Upper lobe of left lung (tissue), 6 donors: ENCODE data around the gene EYS. TPM values are rescaled to one million over a fixed set of nuclear protein-coding genes. Genes with fewer than 3 reads are reported as not detected.
"Not testable (repeated sequence)": the region's sequence is repeated elsewhere in the genome, so short reads cannot be mapped to it uniquely, and the experiment has no call there.

Experiments used
- ATAC-seq, 2 donors: fragments of 200-7000 bp; cut with Tn5 transposase; one replicate each; pipeline ENCODE4 v1.9.1; 2022; ENCODE audit warnings: mild to moderate bottlenecking in 2 of 2, moderate library complexity in 2 of 2; ENCODE audit not compliant: low FRiP score in 2 of 2
- DNase-seq, 2 donors: peaks; one replicate each; pipeline ENCODE4 v3.0.0-alpha.2; 2019 to 2020
- H3K27ac ChIP-seq, 4 donors: fragments of 200-600 bp; sonication (generic); one replicate each; pipeline ENCODE4 v1.5.1; 2016 to 2019
- H3K27me3 ChIP-seq, 4 donors: fragments of 200-600 bp; sonication (generic); one replicate each; pipeline ENCODE4 v1.5.1; 2017 to 2019
- H3K36me3 ChIP-seq, 4 donors: fragments of 200-600 bp; sonication (generic); one replicate each; pipeline ENCODE4 v1.5.1; 2016 to 2019
- H3K4me1 ChIP-seq, 4 donors: fragments of 200-600 bp; sonication (generic); one replicate each; pipeline ENCODE4 v1.5.1; 2018 to 2019
- H3K4me3 ChIP-seq, 4 donors: fragments of 200-600 bp; sonication (generic); one replicate each; pipeline ENCODE4 v1.5.1; 2017 to 2019; ENCODE audit warnings: mild to moderate bottlenecking in 2 of 4, moderate library complexity in 1 of 4
- H3K9me3 ChIP-seq, 4 donors: fragments of 200-600 bp; sonication (generic); one replicate each; pipeline ENCODE4 v1.5.1; 2018 to 2019
- CTCF ChIP-seq, 6 experiments: fragments of 450-650 bp in 4 of 6; fragments of 200-600 bp in 2 of 6; sonication (generic) in 2 of 6; IDR thresholded peaks; one replicate each; pipeline ENCODE4 v1.5.1; 2016 to 2019; ENCODE audit warnings: antibody characterized with exemption in 6 of 6
- EP300 ChIP-seq, 4 donors: sonication (generic); formaldehyde crosslinking; IDR thresholded peaks; one replicate each; pipeline ENCODE4 v1.5.1; 2017; ENCODE audit warnings: antibody characterized with exemption in 4 of 4, control low read depth in 2 of 4
- POLR2A ChIP-seq, 4 donors: fragments of 450-650 bp; IDR thresholded peaks; one replicate each; pipeline ENCODE4 v1.5.1; 2016 to 2017; ENCODE audit warnings: antibody characterized with exemption in 4 of 4, mild to moderate bottlenecking in 2 of 4
- POLR2AphosphoS5 ChIP-seq, 2 donors: sonication (generic); formaldehyde crosslinking; IDR thresholded peaks; one replicate each; pipeline ENCODE4 v1.5.1; 2017; ENCODE audit warnings: antibody characterized with exemption in 2 of 2
- WGBS, 2 donors: methylation state at CpG; one replicate each; pipeline ENCODE4 v1.1.5; 2017 to 2018; 5-methylcytosine and 5-hydroxymethylcytosine counted together
- total RNA-seq, 6 donors: library from RNA; depleted of rRNA in 4 of 6; stranded (reverse); fragments of >200 nt in 4 of 6; gene quantifications; one replicate each; pipeline versions ENCODE4 v1.1.0 to v1.2.1, GENCODE V29; 2016 to 2021
- donor health status: DM: no; HTN: no; CAD: no; lungs with moderate emphysema.
- donor health status: DM: no; HTN: yes; CAD: no; lungs with severe emphysema.

EYS gene
- total RNA-seq, 6 donors from 2014 or later, result under 0.01 to 0.46 (median 0.28) TPM; not detected in 2

- H3K36me3 ChIP-seq, result no peaks in the 10 kb centered on the region
- DNase-seq, result no peak
- H3K4me1 ChIP-seq, result no peaks in the 10 kb centered on the region
- ATAC-seq, result no peak
- H3K27me3 ChIP-seq, result no peaks in the 10 kb centered on the region
- H3K27ac ChIP-seq, result no peak overlapping the region
- H3K9me3 ChIP-seq, result peaks cover 0 to 8% (median 0%) of the 10 kb centered on the region in 4 donors
- no peak for TF ChIP-seq POLR2A (IDR thresholded peaks at IDR 0.05)
- TF ChIP-seq CTCF (IDR thresholded peaks at IDR 0.05), result no peak
- no peak for TF ChIP-seq POLR2AphosphoS5 (IDR thresholded peaks at IDR 0.05)
- TF ChIP-seq EP300 (IDR thresholded peaks at IDR 0.05), result no peak
- no peak overlapping the region for H3K4me3 ChIP-seq
- 64 to 69% methylated on average over 4 of the region's 4 CpGs for WGBS, 2 donors
These were observed 1672.7 kb downstream of the EYS start for GRCh38 chr6:64034291-64034690.

- peak in 1 of 2 donors; percentile 63 for DNase-seq
- not testable (repeated sequence) for H3K9me3 ChIP-seq, H3K4me3 ChIP-seq, H3K4me1 ChIP-seq, H3K27me3 ChIP-seq, H3K36me3 ChIP-seq, H3K27ac ChIP-seq, ATAC-seq
- 96 to 100% methylated on average over 1 to 17 of the region's 21 CpGs for WGBS, 2 donors
These were observed 1675.9 kb downstream of the EYS start for GRCh38 chr6:64030950-64031618.

- 94 to 100% methylated on average over 2 to 23 of the region's 24 CpGs for WGBS, 2 donors
- ATAC-seq, result no peak
- Histone ChIP-seq H3K9me3 (peaks cover 0 to 4% (median 0%) of the 10 kb centered on the region in 4 donors), H3K4me3 (no peak overlapping the region), H3K27me3 (no peaks in the 10 kb centered on the region), H3K4me1 (no peaks in the 10 kb centered on the region), H3K36me3 (no peaks in the 10 kb centered on the region), H3K27ac (no peak overlapping the region)
- TF ChIP-seq CTCF (IDR thresholded peaks at IDR 0.05) (no peak), POLR2AphosphoS5 (IDR thresholded peaks at IDR 0.05) (no peak), EP300 (IDR thresholded peaks at IDR 0.05) (no peak), POLR2A (IDR thresholded peaks at IDR 0.05) (no peak)
- DNase-seq, result peak in 1 of 2 donors; percentile 65
These were observed 1683.3 kb downstream of the EYS start for GRCh38 chr6:64023693-64024092.

GRCh38 chr6:64014595-64014994, 1692.4 kb downstream of the EYS start:
- TF ChIP-seq POLR2AphosphoS5 (IDR thresholded peaks at IDR 0.05) (no peak), POLR2A (IDR thresholded peaks at IDR 0.05) (no peak), EP300 (IDR thresholded peaks at IDR 0.05) (no peak), CTCF (IDR thresholded peaks at IDR 0.05) (no peak)
- Histone ChIP-seq H3K4me1 (no peaks in the 10 kb centered on the region), H3K4me3 (no peak overlapping the region), H3K9me3 (no peaks in the 10 kb centered on the region), H3K27ac (no peak overlapping the region), H3K36me3 (no peaks in the 10 kb centered on the region), H3K27me3 (no peaks in the 10 kb centered on the region)
- DNase-seq (no peak), ATAC-seq (no peak)

- no peak overlapping the region for H3K4me3 ChIP-seq
- H3K4me1 ChIP-seq, result no peaks in the 10 kb centered on the region
- no peaks in the 10 kb centered on the region for H3K9me3 ChIP-seq
- no peak for DNase-seq
- TF ChIP-seq POLR2A (IDR thresholded peaks at IDR 0.05), result no peak
- TF ChIP-seq POLR2AphosphoS5 (IDR thresholded peaks at IDR 0.05), result no peak
- TF ChIP-seq EP300 (IDR thresholded peaks at IDR 0.05), result no peak
- no peak for TF ChIP-seq CTCF (IDR thresholded peaks at IDR 0.05)
- no peak overlapping the region for H3K27ac ChIP-seq
- 50 to 67% methylated on average over 8 of the region's 8 CpGs for WGBS, 2 donors
- H3K36me3 ChIP-seq, result no peaks in the 10 kb centered on the region
- ATAC-seq, result no peak
- H3K27me3 ChIP-seq, result no peaks in the 10 kb centered on the region
These were observed 1694.0 kb downstream of the EYS start for GRCh38 chr6:64013011-64013410.
